Measurements from ENCODE around the gene PDPK1.

DNA sequence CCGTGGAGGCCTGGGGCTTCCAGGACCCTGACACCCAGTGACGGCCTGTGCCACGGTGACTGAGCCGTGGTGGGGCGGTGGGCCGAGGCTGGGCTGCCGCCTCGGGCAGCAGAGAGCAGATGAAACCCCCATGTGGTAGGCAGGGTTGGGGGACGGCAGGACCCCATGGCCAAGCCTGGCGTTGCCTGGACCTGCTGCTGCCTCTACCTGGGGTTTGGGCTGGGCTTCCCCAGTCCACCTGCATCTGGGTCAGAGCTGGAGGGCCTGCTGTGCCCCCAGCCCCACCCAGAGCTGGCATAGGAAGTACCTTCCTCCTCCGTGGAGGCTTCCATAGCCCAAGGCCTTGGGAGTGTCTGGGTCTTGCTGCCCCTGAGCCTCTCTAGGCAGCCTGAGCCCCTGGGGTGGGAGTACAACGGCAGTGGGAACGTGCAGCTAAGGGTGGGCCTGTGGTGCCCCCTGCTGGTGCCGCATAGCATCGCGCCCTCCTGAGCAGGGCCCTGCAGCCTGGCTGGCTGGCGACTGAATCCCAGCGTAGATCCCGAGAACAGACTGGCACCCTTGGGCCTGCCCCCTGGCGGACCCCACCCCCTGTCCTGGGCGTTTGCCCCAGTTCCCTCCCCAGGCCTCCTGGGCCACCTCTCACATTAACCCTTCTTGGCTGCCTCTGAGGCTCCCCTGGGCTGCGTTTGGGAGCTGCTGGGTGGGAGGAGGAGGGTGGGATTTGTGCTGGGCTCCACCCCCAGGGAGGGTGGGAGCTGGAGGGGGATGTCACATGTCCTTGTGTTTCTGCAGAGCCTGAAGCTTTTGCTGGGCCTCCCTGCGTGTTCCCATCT, 36.7 kb upstream of the PDPK1 start:
- TF ChIP-seq CTCF (IDR thresholded peaks at IDR 0.05): peak; percentile 98
- TF ChIP-seq POLR2A (IDR thresholded peaks at IDR 0.05): no peak
- no peak for TF ChIP-seq EP300 (IDR thresholded peaks at IDR 0.05)

Measured in ovary (tissue), 3 donors.